ENCODE results near the gene C17orf75. TPM values are rescaled to one million over a fixed set of nuclear protein-coding genes. Genes with fewer than 3 reads are reported as not detected.
"Not testable (repeated sequence)": the region's sequence is repeated elsewhere in the genome, so short reads cannot be mapped to it uniquely, and the experiment has no call there.

C17orf75 gene
- total RNA-seq, 4 donors from 2014 or later, result 9.2 to 16.7 (median 13.2) TPM

DNA sequence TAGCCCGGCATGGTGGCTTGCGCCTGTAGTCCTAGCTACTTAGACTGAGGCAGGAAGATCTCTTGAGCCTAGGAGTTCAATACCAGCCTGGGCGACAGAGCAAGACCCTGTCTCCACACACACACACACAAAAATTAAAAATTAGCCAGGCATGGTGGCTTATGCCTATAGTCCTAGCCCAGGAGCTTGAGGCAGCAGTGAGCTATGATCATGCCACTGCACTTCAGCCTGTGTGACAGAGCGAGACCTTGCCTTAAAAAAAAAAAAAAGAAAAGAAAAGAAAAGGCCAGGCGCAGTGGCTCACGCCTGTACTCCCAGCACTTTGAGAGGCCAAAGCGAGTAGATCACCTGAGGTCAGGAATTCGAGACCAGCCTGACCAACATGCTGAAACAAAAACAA, 23.9 kb downstream of the C17orf75 start:
- WGBS, 2 donors (ENCODE audit: low coverage in 1 of 2), result 93% methylated on average over 6 of the region's 8 CpGs; no CpG with 5 or more reads in 1 of the 2 donors
- ATAC-seq, result no peak
- TF ChIP-seq POLR2AphosphoS5 (IDR thresholded peaks at IDR 0.05) (no peak), POLR2A (IDR thresholded peaks at IDR 0.05) (no peak), EP300 (IDR thresholded peaks at IDR 0.05) (no peak)
- TF ChIP-seq, protein P1, sequence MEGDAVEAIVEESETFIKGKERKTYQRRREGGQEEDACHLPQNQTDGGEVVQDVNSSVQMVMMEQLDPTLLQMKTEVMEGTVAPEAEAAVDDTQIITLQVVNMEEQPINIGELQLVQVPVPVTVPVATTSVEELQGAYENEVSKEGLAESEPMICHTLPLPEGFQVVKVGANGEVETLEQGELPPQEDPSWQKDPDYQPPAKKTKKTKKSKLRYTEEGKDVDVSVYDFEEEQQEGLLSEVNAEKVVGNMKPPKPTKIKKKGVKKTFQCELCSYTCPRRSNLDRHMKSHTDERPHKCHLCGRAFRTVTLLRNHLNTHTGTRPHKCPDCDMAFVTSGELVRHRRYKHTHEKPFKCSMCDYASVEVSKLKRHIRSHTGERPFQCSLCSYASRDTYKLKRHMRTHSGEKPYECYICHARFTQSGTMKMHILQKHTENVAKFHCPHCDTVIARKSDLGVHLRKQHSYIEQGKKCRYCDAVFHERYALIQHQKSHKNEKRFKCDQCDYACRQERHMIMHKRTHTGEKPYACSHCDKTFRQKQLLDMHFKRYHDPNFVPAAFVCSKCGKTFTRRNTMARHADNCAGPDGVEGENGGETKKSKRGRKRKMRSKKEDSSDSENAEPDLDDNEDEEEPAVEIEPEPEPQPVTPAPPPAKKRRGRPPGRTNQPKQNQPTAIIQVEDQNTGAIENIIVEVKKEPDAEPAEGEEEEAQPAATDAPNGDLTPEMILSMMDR (IDR thresholded peaks at IDR 0.05), result no peak
- H3K9me3 ChIP-seq, result no peaks in the 10 kb centered on the region
- no peaks in the 10 kb centered on the region for H3K27me3 ChIP-seq
- H3K4me3 ChIP-seq, result no peak overlapping the region
- H3K4me1 ChIP-seq, result no peaks in the 10 kb centered on the region
- no peak overlapping the region for H3K27ac ChIP-seq
- no peaks in the 10 kb centered on the region for H3K36me3 ChIP-seq

DNA sequence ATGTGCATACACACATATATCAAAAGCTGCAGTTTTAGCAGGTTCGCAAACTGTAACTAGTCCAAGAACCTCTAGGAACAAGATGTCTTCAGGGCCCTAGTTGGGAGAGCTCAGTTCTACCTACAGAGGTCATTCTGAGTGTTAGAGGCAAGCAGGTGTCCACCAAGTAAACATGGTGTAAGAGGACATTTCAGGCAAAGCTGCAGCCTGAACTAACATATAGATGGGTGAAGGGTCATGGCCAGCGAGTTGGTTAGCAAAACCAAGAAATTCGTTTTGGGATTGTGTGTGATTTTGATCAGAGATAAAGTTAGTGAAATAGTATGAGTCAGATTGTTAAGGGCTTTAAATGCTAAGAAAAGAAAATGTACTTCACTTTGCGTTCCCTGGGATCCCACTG, 24.6 kb downstream of the C17orf75 start:
- 70 to 84% methylated on average over 2 to 4 of the region's 4 CpGs for WGBS, 2 donors (ENCODE audit: low coverage in 1 of 2)

DNA sequence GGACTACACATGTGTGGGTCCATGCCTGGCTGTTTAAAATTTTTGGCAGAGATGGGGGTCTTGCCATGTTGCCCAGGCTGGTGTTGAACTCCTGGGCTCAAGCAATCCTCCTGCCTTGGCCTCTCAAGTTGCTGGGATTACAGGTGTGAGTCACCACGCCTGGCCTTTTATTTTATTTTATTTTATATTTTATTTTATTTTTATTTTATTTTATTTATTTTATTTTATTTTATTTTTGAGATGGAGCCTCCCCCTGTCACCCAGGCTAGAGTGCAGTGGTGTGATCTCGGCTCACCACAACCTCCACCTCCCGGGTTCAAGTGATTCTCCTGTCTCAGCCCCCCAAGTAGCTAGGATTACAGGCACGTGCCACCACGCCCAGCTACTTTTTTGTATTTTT, 25.3 kb downstream of the C17orf75 start:
- 88 to 91% methylated on average over 1 to 4 of the region's 5 CpGs for WGBS, 2 donors (ENCODE audit: low coverage in 1 of 2)
- not testable (repeated sequence) for H3K27me3 ChIP-seq, H3K4me3 ChIP-seq, H3K9me3 ChIP-seq, H3K27ac ChIP-seq, ATAC-seq, H3K36me3 ChIP-seq, H3K4me1 ChIP-seq

More for the DNA sequence above, 24.6 kb downstream of the C17orf75 start:
- no peak for ATAC-seq
- Histone ChIP-seq H3K9me3 (no peaks in the 10 kb centered on the region), H3K27me3 (no peaks in the 10 kb centered on the region), H3K36me3 (no peaks in the 10 kb centered on the region), H3K27ac (no peak overlapping the region), H3K4me3 (no peak overlapping the region), H3K4me1 (no peaks in the 10 kb centered on the region)
- TF ChIP-seq, protein P1 (IDR thresholded peaks at IDR 0.05), result no peak
- TF ChIP-seq POLR2A (IDR thresholded peaks at IDR 0.05), result no peak
- no peak for TF ChIP-seq POLR2AphosphoS5 (IDR thresholded peaks at IDR 0.05)
- no peak for TF ChIP-seq EP300 (IDR thresholded peaks at IDR 0.05)

DNA sequence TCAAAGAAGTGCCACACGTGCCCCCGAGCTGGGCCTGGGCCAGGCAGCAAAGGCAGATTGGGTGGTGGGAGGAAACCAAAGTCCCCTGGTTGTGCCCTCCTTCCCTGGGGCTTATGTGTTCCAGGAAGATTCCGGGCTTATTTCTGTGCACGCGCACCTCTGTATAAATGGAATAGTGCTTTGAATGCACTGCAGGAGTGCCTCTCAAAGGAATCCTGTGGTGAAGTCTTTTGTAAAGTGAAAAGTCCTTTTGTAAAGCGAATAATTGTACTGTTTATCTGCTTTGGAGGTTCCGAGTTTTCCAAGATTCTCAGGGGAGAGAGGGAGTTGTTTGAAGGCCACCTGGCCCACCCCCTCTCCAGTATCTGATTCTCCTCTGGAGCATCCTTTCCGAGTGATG, 26.8 kb downstream of the C17orf75 start:
- Histone ChIP-seq H3K27ac (no peak overlapping the region), H3K27me3 (no peaks in the 10 kb centered on the region), H3K36me3 (no peaks in the 10 kb centered on the region), H3K4me1 (peaks cover 0 to 10% (median 0%) of the 10 kb centered on the region in 3 donors), H3K9me3 (no peaks in the 10 kb centered on the region), H3K4me3 (no peak overlapping the region)
- no peak for ATAC-seq
- no peak for TF ChIP-seq POLR2A (IDR thresholded peaks at IDR 0.05)
- TF ChIP-seq EP300 (IDR thresholded peaks at IDR 0.05), result no peak
- TF ChIP-seq, protein P1 (IDR thresholded peaks at IDR 0.05), result no peak
- TF ChIP-seq POLR2AphosphoS5 (IDR thresholded peaks at IDR 0.05), result no peak
- 90 to 93% methylated on average over 6 of the region's 8 CpGs for WGBS, 2 donors (ENCODE audit: low coverage in 1 of 2)

DNA sequence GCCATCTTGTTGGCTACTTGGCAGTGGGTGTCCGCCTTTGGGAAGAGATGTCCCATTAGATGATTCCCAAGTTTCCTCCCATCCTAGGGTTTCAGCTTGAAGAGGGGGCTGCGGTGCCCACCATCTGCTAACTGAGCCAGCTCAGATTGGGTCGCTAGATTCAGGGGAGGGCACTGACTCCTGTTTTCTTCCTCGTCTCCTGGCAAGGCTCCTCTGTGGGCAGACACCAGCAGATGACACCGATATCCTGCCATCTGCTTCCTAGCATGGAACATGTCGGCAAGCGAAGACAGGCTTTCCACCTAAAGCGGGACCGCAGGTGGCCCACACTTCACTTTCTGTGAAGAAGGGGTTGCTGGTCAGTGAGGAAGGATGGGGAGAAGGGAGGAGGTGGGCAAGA, 27.3 kb downstream of the C17orf75 start:
- no peak overlapping the region for H3K4me3 ChIP-seq
- no peak for TF ChIP-seq EP300 (IDR thresholded peaks at IDR 0.05)
- TF ChIP-seq, protein P1 (IDR thresholded peaks at IDR 0.05), result no peak
- ATAC-seq, result no peak
- 100% methylated on average over 1 of the region's 9 CpGs; no CpG with 5 or more reads in 1 of the 2 donors for WGBS, 2 donors (ENCODE audit: low coverage in 1 of 2)
- H3K27me3 ChIP-seq, result no peaks in the 10 kb centered on the region
- peaks cover 0 to 10% (median 0%) of the 10 kb centered on the region in 3 donors for H3K4me1 ChIP-seq
- no peak overlapping the region for H3K27ac ChIP-seq
- no peaks in the 10 kb centered on the region for H3K36me3 ChIP-seq
- no peaks in the 10 kb centered on the region for H3K9me3 ChIP-seq

All from gastroesophageal sphincter (tissue), 4 donors.